ENCODE measurements around the gene NMT1.

Gene NMT1

GRCh38 chr17:45132572-45133463 lies 71.7 kb downstream of the NMT1 start (continued):
- TF ChIP-seq ZSCAN23 (tag by site-specific recombination; IDR thresholded peaks at IDR 0.05) (no peak), GLI4 (tag by site-specific recombination; IDR thresholded peaks at IDR 0.05) (no peak), IKZF3 (tag by site-specific recombination; IDR thresholded peaks at IDR 0.05) (peak; percentile 84), ZNF654 (tag by site-specific recombination; IDR thresholded peaks at IDR 0.05; ENCODE audit: low read depth) (peak; percentile 27), ZBTB11 (tag by site-specific recombination; conservative IDR thresholded peaks at IDR 0.05; ENCODE audit: low read depth) (peak; percentile 82), ZNF138 (tag by site-specific recombination; IDR thresholded peaks at IDR 0.05; ENCODE audit: borderline replicate concordance) (no peak), ZNF560 (tag by site-specific recombination; IDR thresholded peaks at IDR 0.05; ENCODE audit: borderline replicate concordance) (no peak), REPIN1 (tag by site-specific recombination; IDR thresholded peaks at IDR 0.05; ENCODE audit: low read depth) (no peak), ZNF664 (tag by site-specific recombination; IDR thresholded peaks at IDR 0.05) (no peak), KLF10 (tag by site-specific recombination; IDR thresholded peaks at IDR 0.05) (no peak; the same call in 1 of the 2 replicates), ZNF658 (tag by site-specific recombination; IDR thresholded peaks at IDR 0.05) (no peak), BCL6B (tag by site-specific recombination; IDR thresholded peaks at IDR 0.05) (no peak), ZNF394 (tag by site-specific recombination; IDR thresholded peaks at IDR 0.05; ENCODE audit: borderline replicate concordance) (no peak; the same call in 1 of the 2 replicates), EGR2 (tag by site-specific recombination; IDR thresholded peaks at IDR 0.05; ENCODE audit: low read depth) (0 out of 2 replicates have a peak, but pooled peaks have one; percentile 13), ZNF211 (tag by site-specific recombination; IDR thresholded peaks at IDR 0.05; ENCODE audit: low read depth) (no peak), ZNF221 (tag by site-specific recombination; IDR thresholded peaks at IDR 0.05; ENCODE audit: borderline replicate concordance) (no peak), ZNF830 (tag by site-specific recombination; IDR thresholded peaks at IDR 0.05; ENCODE audit: low read depth) (no peak), ZIC2 (tag by site-specific recombination; IDR thresholded peaks at IDR 0.05) (peak; percentile 97), MEIS1 (CRISPR knock-in tag; IDR thresholded peaks at IDR 0.05; ENCODE audit: borderline replicate concordance) (no peak), ZNF514 (tag by site-specific recombination; IDR thresholded peaks at IDR 0.05) (no peak), ZNF544 (tag by site-specific recombination; IDR thresholded peaks at IDR 0.05) (no peak), ZNF610 (tag by site-specific recombination; IDR thresholded peaks at IDR 0.05; ENCODE audit: borderline replicate concordance) (peak; percentile 80; the same call in 1 of the 2 replicates), ZNF37A (tag by site-specific recombination; IDR thresholded peaks at IDR 0.05) (no peak), ZNF112 (tag by site-specific recombination; IDR thresholded peaks at IDR 0.05) (no peak), ZNF785 (tag by site-specific recombination; IDR thresholded peaks at IDR 0.05) (no peak), REST (tag by site-specific recombination; IDR thresholded peaks at IDR 0.05) (no peak), KLF17 (tag by site-specific recombination; IDR thresholded peaks at IDR 0.05) (peak; percentile 92), ZNF404 (tag by site-specific recombination; IDR thresholded peaks at IDR 0.05) (no peak)
- TF ChIP-seq, protein P1, sequence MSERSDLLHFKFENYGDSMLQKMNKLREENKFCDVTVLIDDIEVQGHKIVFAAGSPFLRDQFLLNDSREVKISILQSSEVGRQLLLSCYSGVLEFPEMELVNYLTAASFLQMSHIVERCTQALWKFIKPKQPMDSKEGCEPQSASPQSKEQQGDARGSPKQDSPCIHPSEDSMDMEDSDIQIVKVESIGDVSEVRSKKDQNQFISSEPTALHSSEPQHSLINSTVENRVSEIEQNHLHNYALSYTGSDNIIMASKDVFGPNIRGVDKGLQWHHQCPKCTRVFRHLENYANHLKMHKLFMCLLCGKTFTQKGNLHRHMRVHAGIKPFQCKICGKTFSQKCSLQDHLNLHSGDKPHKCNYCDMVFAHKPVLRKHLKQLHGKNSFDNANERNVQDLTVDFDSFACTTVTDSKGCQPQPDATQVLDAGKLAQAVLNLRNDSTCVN (tag by site-specific recombination; optimal IDR thresholded peaks at IDR 0.05) = peak; percentile 96

Measured in HEK293 (cell line).